Measurements from ENCODE around the gene SH3BP2. TPM values are rescaled to one million over a fixed set of nuclear protein-coding genes. Genes with fewer than 3 reads are reported as not detected.

Gene SH3BP2
- total and polyA plus RNA-seq, 10 of the 15 experiments (the other 5 are each of a cell fraction or from before 2014, with no cell fraction given), result 1.1 to 61.8 (median 23.9) TPM

DNA sequence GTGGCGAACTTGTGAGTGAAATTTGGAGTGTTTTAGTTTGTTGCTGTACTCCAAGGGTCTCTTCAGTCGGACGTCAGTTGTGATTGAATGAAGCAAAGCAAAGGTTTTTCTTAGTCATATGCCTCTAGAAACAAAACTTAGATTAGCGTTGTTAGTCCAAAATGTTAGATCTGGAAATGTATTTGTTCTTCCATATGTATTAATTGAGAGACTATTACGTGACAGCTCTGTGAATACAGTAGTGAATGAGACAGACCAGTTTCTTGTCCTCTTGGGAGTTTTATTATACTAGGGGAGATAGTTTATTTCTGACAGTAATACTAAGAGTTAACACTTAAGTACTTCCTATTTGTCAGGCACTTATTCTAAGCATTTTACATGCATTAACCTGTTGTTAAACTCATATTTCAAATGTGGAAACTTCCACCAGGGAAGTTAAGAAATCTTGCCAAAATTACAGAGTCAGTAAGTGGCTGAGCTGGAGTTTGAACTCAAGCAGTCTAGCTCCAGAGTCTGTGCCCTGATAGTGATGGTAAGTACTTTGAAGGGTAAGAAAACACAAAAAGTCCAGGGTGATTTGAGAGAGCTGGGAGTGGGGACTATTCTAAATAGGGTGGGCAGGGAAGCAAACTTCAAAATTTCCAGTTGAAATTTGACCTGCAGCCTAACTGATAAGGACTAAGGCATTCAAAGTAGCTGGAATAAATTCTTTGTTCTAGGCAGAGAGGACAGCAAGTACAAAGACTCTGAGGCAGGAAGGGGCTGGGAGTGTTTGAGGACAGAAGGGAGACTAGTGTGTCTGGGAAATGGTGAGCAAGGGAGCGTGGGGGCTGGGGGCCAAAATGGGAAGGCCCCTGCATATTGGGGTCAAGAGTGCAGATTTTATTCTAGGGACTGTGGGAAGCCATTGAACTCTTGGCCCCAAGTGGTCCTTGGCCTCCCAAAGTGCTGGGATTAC, 67.8 kb downstream of the SH3BP2 start:
- DNase-seq (ENCODE audit: low read depth, low spot score), result no peak
- Histone ChIP-seq H2AFZ (ENCODE audit: control insufficient read depth, low read depth, low read length) (no peak overlapping the region), H3K4me3 (no peak overlapping the region), H3K9me3 (replicated peaks; ENCODE audit: control insufficient read depth, insufficient read depth, low read length) (no peaks in the 10 kb centered on the region), H3K4me2 (ENCODE audit: control insufficient read depth, insufficient read depth) (no peak overlapping the region), H3K9ac (ENCODE audit: control insufficient read depth, insufficient read depth, low read length) (no peak overlapping the region), H3K79me2 (ENCODE audit: control insufficient read depth, insufficient read depth, low read length) (peaks cover 55% of the 10 kb centered on the region), H3K27me3 (replicated peaks in 1 of 2; ENCODE audit: control insufficient read depth in 2 of 2, insufficient read depth in 2 of 2, low read length in 1 of 2) (no peaks in the 10 kb centered on the region), H3K4me1 (ENCODE audit: control insufficient read depth, insufficient read depth, low read length) (peaks cover 34% of the 10 kb centered on the region), H3K36me3 (ENCODE audit: control insufficient read depth in 2 of 2, insufficient read depth in 2 of 2, low read length in 1 of 2) (no peaks in the 10 kb centered on the region; a peak in 1 of 4 replicates), H4K20me1 (ENCODE audit: control insufficient read depth, insufficient read depth) (peaks cover 6% of the 10 kb centered on the region; the same call in 1 of the 2 replicates), H3K27ac (ENCODE audit: control insufficient read depth, insufficient read depth) (no peak overlapping the region)
- FAIRE-seq, result no peak
- ChIA-PET RAD21 (ENCODE audit: unreplicated experiment) (interaction anchor here (0.8 to 3.0 kb wide), 7 partner anchors 10 to 165 kb away, joined by 3 to 22 read pairs (median 3); no protein-coding TSS in a partner anchor), CTCF (interaction anchor here (0.8 to 3.9 kb wide), 6 partner anchors 9 to 96 kb away, joined by 3 to 23 read pairs (median 8); no protein-coding TSS in a partner anchor), POLR2A (interaction anchor here (1.1 to 2.1 kb wide), 4 partner anchors 11 to 76 kb away, joined by 3 to 7 read pairs (median 6); no protein-coding TSS in a partner anchor), SMC1A (ENCODE audit: uncharacterized antibody, unreplicated experiment) (interaction anchor here (1.0 to 6.4 kb wide), 10 partner anchors 9 to 106 kb away, joined by 3 to 49 read pairs (median 4); no protein-coding TSS in a partner anchor)
- intact Hi-C loops (cut with micrococcal nuclease; ENCODE audit: unreplicated experiment) (no loop called here), in situ Hi-C loops (cut with MboI) (no loop called here)
- WGBS (ENCODE audit: insufficient coverage, insufficient replicate concordance, low lambda C conversion rate, missing lambda C conversion rate), result 97% methylated on average over 6 of the region's 6 CpGs
- ATAC-seq, result no peak
- no TSS peak for BruUV-seq (replicated peaks)
- TF ChIP-seq ATF2 (IDR thresholded peaks at IDR 0.05; ENCODE audit: low read length), result no peak
- no peak for TF ChIP-seq POU2F2 (IDR thresholded peaks at IDR 0.05; ENCODE audit: borderline replicate concordance, low read depth, low read length)
- TF ChIP-seq, protein P1, sequence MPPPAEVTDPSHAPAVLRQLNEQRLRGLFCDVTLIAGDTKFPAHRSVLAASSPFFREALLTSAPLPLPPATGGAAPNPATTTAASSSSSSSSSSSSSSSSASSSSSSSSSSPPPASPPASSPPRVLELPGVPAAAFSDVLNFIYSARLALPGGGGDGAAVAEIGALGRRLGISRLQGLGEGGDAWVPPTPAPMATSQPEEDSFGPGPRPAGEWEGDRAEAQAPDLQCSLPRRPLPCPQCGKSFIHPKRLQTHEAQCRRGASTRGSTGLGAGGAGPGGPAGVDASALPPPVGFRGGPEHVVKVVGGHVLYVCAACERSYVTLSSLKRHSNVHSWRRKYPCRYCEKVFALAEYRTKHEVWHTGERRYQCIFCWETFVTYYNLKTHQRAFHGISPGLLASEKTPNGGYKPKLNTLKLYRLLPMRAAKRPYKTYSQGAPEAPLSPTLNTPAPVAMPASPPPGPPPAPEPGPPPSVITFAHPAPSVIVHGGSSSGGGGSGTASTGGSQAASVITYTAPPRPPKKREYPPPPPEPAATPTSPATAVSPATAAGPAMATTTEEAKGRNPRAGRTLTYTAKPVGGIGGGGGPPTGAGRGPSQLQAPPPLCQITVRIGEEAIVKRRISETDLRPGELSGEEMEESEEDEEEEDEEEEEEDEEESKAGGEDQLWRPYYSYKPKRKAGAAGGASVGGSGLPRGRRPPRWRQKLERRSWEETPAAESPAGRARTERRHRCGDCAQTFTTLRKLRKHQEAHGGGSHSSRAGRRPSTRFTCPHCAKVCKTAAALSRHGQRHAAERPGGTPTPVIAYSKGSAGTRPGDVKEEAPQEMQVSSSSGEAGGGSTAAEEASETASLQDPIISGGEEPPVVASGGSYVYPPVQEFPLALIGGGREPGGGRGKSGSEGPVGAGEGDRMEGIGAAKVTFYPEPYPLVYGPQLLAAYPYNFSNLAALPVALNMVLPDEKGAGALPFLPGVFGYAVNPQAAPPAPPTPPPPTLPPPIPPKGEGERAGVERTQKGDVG (CRISPR knock-in tag; IDR thresholded peaks at IDR 0.05), result no peak
- no peak for TF ChIP-seq CBX3 (IDR thresholded peaks at IDR 0.05; ENCODE audit: borderline replicate concordance, low read depth)
- no peak for TF ChIP-seq FOXM1 (IDR thresholded peaks at IDR 0.05; ENCODE audit: low read depth, low read length)
- no peak for TF ChIP-seq LARP7 (IDR thresholded peaks at IDR 0.05)
- TF ChIP-seq, protein P2, sequence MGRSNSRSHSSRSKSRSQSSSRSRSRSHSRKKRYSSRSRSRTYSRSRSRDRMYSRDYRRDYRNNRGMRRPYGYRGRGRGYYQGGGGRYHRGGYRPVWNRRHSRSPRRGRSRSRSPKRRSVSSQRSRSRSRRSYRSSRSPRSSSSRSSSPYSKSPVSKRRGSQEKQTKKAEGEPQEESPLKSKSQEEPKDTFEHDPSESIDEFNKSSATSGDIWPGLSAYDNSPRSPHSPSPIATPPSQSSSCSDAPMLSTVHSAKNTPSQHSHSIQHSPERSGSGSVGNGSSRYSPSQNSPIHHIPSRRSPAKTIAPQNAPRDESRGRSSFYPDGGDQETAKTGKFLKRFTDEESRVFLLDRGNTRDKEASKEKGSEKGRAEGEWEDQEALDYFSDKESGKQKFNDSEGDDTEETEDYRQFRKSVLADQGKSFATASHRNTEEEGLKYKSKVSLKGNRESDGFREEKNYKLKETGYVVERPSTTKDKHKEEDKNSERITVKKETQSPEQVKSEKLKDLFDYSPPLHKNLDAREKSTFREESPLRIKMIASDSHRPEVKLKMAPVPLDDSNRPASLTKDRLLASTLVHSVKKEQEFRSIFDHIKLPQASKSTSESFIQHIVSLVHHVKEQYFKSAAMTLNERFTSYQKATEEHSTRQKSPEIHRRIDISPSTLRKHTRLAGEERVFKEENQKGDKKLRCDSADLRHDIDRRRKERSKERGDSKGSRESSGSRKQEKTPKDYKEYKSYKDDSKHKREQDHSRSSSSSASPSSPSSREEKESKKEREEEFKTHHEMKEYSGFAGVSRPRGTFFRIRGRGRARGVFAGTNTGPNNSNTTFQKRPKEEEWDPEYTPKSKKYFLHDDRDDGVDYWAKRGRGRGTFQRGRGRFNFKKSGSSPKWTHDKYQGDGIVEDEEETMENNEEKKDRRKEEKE (IDR thresholded peaks at IDR 0.05), result no peak
- TF ChIP-seq RAD21 (IDR thresholded peaks at IDR 0.05; ENCODE audit: insufficient read depth, low read depth, low read length), result no peak
- TF ChIP-seq HDAC2 (IDR thresholded peaks at IDR 0.05), result no peak
- TF ChIP-seq CHD2 (IDR thresholded peaks at IDR 0.05; ENCODE audit: borderline replicate concordance, low read depth, low read length), result no peak
- TF ChIP-seq IRF5 (IDR thresholded peaks at IDR 0.05; ENCODE audit: borderline replicate concordance), result no peak
- no peak for TF ChIP-seq YBX1 (IDR thresholded peaks at IDR 0.05)
